ENCODE data around the gene TNS3.

The TNS3 gene

DNA sequence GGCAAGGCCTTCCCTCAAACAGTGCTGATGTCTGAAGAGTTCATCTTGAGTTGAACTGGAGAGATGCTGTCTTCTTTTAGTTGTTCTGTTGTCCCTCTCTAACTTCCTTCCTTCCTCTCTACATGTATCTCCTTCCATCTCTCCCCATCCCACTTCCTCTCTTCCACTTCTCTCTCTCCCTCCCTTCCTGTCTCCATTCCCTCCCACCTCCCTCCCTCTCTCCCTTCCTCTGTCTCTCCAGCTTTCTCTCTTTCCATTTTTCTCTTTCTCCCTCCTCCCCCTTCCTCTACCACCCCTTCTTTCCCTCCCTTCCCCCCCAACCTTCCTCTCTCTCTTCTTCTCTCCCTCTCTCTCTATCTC is 40.7 kb upstream of the TNS3 start:
- DNase-seq (ENCODE audit: extremely low read depth, low read depth): no peak
- TF ChIP-seq, protein P1, sequence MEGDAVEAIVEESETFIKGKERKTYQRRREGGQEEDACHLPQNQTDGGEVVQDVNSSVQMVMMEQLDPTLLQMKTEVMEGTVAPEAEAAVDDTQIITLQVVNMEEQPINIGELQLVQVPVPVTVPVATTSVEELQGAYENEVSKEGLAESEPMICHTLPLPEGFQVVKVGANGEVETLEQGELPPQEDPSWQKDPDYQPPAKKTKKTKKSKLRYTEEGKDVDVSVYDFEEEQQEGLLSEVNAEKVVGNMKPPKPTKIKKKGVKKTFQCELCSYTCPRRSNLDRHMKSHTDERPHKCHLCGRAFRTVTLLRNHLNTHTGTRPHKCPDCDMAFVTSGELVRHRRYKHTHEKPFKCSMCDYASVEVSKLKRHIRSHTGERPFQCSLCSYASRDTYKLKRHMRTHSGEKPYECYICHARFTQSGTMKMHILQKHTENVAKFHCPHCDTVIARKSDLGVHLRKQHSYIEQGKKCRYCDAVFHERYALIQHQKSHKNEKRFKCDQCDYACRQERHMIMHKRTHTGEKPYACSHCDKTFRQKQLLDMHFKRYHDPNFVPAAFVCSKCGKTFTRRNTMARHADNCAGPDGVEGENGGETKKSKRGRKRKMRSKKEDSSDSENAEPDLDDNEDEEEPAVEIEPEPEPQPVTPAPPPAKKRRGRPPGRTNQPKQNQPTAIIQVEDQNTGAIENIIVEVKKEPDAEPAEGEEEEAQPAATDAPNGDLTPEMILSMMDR (IDR thresholded peaks at IDR 0.05; ENCODE audit: low read depth, low read length): no peak

DNA sequence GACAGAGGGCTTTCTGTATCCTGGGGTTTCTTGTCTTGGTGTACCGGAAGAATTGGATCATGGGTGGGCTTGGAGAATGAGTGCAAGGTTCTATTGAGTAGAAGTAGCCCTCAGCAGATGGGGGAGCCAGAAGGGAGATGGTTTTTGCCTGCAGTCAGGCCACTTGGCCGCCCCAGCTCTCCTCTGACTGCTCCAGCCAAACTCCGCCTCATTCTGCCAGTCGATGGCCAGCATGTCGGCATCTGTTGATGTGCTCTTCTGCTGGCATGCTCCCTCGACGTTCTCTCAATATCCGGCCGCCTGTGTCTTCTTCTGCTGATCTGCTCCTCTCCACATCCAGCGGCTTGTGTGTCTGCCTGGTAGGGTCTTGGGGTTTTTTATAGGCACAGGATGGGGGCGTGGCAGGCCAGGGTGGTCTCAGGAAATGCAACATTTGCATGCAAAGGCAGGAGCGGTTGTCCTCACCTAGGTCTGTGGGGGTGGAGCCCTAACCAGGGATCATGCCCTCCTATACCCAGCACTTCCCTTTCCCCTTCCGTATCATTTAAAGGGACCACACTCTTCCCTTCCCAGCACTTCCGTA is 40.2 kb upstream of the TNS3 start:
- TF ChIP-seq, protein P1 (IDR thresholded peaks at IDR 0.05; ENCODE audit: low read depth, low read length): no peak
- no peak for DNase-seq (ENCODE audit: extremely low read depth, low read depth)

- TF ChIP-seq, protein P1 (IDR thresholded peaks at IDR 0.05; ENCODE audit: low read depth, low read length): no peak
- DNase-seq (ENCODE audit: extremely low read depth, low read depth): no peak
Measured at GRCh38 chr7:47621347-47621746, 39.4 kb upstream of the TNS3 start.

- TF ChIP-seq, protein P1 (IDR thresholded peaks at IDR 0.05; ENCODE audit: low read depth, low read length): no peak
- DNase-seq (ENCODE audit: extremely low read depth, low read depth): no peak
Measured at GRCh38 chr7:47619806-47620205, 37.9 kb upstream of the TNS3 start.

- TF ChIP-seq, protein P1 (IDR thresholded peaks at IDR 0.05; ENCODE audit: low read depth, low read length): no peak
- DNase-seq (ENCODE audit: extremely low read depth, low read depth): no peak
Measured at GRCh38 chr7:47617131-47617530, 35.2 kb upstream of the TNS3 start.

DNA sequence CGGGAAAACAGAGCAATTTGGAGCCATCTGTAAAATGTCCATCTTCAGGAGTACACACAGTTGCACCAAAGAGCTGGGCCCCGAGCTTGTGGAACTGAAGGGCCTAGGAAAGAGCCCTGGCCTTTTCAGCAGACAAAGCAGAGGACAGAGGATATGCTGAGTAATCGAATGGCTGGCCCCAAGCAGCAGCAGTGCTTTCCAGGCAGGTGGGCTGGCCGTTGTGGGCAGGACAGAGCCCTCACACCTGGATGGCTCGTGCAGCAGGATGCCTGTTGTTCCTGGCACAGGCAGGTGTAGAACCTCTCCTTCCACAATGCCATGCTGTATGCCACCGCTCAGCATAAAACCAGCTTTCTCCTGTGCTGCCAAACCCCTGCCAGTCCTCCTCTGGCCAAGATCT is 32.5 kb upstream of the TNS3 start:
- TF ChIP-seq, protein P1 (IDR thresholded peaks at IDR 0.05; ENCODE audit: low read depth, low read length): no peak
- no peak for DNase-seq (ENCODE audit: extremely low read depth, low read depth)

GRCh38 chr7:47611045-47611511 is 29.2 kb upstream of the TNS3 start:
- TF ChIP-seq, protein P1 (IDR thresholded peaks at IDR 0.05; ENCODE audit: low read depth, low read length): no peak
- DNase-seq (ENCODE audit: extremely low read depth, low read depth): no peak

Measured in AG09319 (cell line).